H1 (cell line): ENCODE measurements around the gene KIAA1755. TPM values are rescaled to one million over a fixed set of nuclear protein-coding genes. Genes with fewer than 3 reads are reported as not detected.

Experiments
- CTCF ChIA-PET: fragments of 300-600 bp; sonication (Branson Sonifier 250); formaldehyde crosslinking; loops from one replicate; lab custom pipeline; 2021; ENCODE audit not compliant: partially characterized antibody; lab: Charles Lee
- POLR2A ChIA-PET: fragments of 300-600 bp; sonication (Branson Sonifier 250); formaldehyde crosslinking; loops from one replicate; lab custom pipeline; 2021; ENCODE audit warnings: inconsistent platforms; ENCODE audit not compliant: partially characterized antibody; lab: Charles Lee
- DNase-seq, 2 experiments: peaks; one replicate each; pipeline versions ENCODE4 v3.0.0 to v3.0.0-alpha.2; 2010 to 2022; ENCODE audit warnings: low spot score in 2 of 2, low read depth in 1 of 2, mixed read lengths in 1 of 2
- FAIRE-seq: peaks from 2 replicates; lab custom pipeline; 2011; peaks lifted over from hg19 to GRCh38; lab: Jason Lieb, UNC
- H2AFZ ChIP-seq: 2 replicates; pipeline ENCODE4 v1.8.1; 2012; ENCODE audit warnings: low read length, inconsistent platforms
- H2AK5ac ChIP-seq: 2 replicates; pipeline ENCODE4 v1.6.1; 2013; ENCODE audit warnings: low read depth, low read length
- H2BK120ac ChIP-seq: replicated peaks from 2 replicates; pipeline ENCODE3; 2013; ENCODE audit warnings: low read depth, low read length, inconsistent platforms
- H2BK12ac ChIP-seq: 2 replicates; pipeline ENCODE4 v1.6.1; 2013; ENCODE audit warnings: low read depth, low read length
- H2BK15ac ChIP-seq: 2 replicates; pipeline ENCODE4 v1.6.1; 2013; ENCODE audit warnings: low read length
- H2BK20ac ChIP-seq: 2 replicates; pipeline ENCODE4 v1.6.1; 2013; ENCODE audit warnings: low read length
- H2BK5ac ChIP-seq: 2 replicates; pipeline ENCODE4 v1.6.1; 2013; ENCODE audit warnings: low read depth, low read length
- H3K14ac ChIP-seq: 2 replicates; pipeline ENCODE4 v1.6.1; 2013; ENCODE audit warnings: inconsistent platforms; ENCODE audit not compliant: insufficient read length
- H3K18ac ChIP-seq: 2 replicates; pipeline ENCODE4 v1.6.1; 2013; ENCODE audit warnings: low read length; ENCODE audit errors: extremely low read depth
- H3K23ac ChIP-seq: 2 replicates; pipeline ENCODE4 v1.6.1; 2013; ENCODE audit warnings: inconsistent platforms; ENCODE audit not compliant: insufficient read length
- H3K23me2 ChIP-seq: 2 replicates; pipeline ENCODE4 v1.6.1; 2013; ENCODE audit warnings: low read depth, low read length
- H3K27ac ChIP-seq: 2 replicates; pipeline ENCODE4 v1.6.1; 2011; ENCODE audit warnings: low read depth, low read length, inconsistent platforms
- H3K27me3 ChIP-seq, 4 experiments: replicated peaks in 1 of 4; 1 replicate in 1 of 4; 2 replicates in 3 of 4; pipeline versions ENCODE4 v1.6.1 to v1.8.1; 2011 to 2013; ENCODE audit warnings: low read length in 3 of 4, mild to moderate bottlenecking in 3 of 4, inconsistent platforms in 2 of 4, mixed read lengths in 2 of 4, moderate library complexity in 1 of 4; ENCODE audit not compliant: control insufficient read depth in 3 of 4, insufficient read depth in 3 of 4; ENCODE audit errors: extremely low read depth in 1 of 4
- H3K36me3 ChIP-seq, 4 experiments: 2 replicates each; pipeline versions ENCODE4 v1.6.1 to v1.8.1; 2011 to 2013; ENCODE audit warnings: mild to moderate bottlenecking in 4 of 4, low read length in 3 of 4, moderate library complexity in 2 of 4, control low read depth in 1 of 4, inconsistent platforms in 1 of 4; ENCODE audit not compliant: insufficient read depth in 4 of 4, control insufficient read depth in 2 of 4
- H3K4ac ChIP-seq: replicated peaks from 2 replicates; pipeline ENCODE3; 2013; ENCODE audit warnings: low read length, low read depth, mixed read lengths, inconsistent platforms; ENCODE audit not compliant: insufficient read length
- H3K4me1 ChIP-seq, 4 experiments: replicated peaks in 1 of 4; 1 replicate in 1 of 4; 2 replicates in 3 of 4; pipeline versions ENCODE4 v1.6.1 to v1.8.1; 2011 to 2013; ENCODE audit warnings: low read length in 3 of 4, inconsistent platforms in 2 of 4, mixed read lengths in 1 of 4; ENCODE audit not compliant: insufficient read depth in 4 of 4, control insufficient read depth in 3 of 4
- H3K4me2 ChIP-seq, 2 experiments: 2 replicates each; pipeline versions ENCODE4 v1.6.1 to v1.8.1; 2011 to 2013; ENCODE audit warnings: low read depth in 2 of 2, low read length in 2 of 2, control low read depth in 1 of 2, inconsistent platforms in 1 of 2, mild to moderate bottlenecking in 1 of 2; ENCODE audit not compliant: insufficient read depth in 1 of 2
- H3K4me3 ChIP-seq, 4 experiments: fragments of 200-600, 300-600 bp in 1 of 4; sonication (generic), shearing (Covaris generic), sonication (Bioruptor Twin) in 1 of 4; 2 replicates each; pipeline versions ENCODE4 v1.5.1 to v1.8.1; 2011 to 2016; ENCODE audit warnings: low read length in 4 of 4, low read depth in 3 of 4, control low read depth in 2 of 4, inconsistent platforms in 2 of 4, mild to moderate bottlenecking in 2 of 4, mixed read lengths in 1 of 4, moderate library complexity in 1 of 4; ENCODE audit not compliant: insufficient read depth in 2 of 4; ENCODE audit errors: extremely low read depth in 1 of 4
- H3K56ac ChIP-seq: replicated peaks from 2 replicates; pipeline ENCODE3; 2013; ENCODE audit warnings: low read depth, mild to moderate bottlenecking, mixed read lengths, low read length, inconsistent platforms; ENCODE audit not compliant: insufficient read length
- H3K79me1 ChIP-seq: 2 replicates; pipeline ENCODE4 v1.6.1; 2013; ENCODE audit warnings: low read depth, low read length, control low read depth
- H3K79me2 ChIP-seq, 2 experiments: 2 replicates each; pipeline versions ENCODE4 v1.6.1 to v1.8.1; 2012 to 2013; ENCODE audit warnings: low read length in 2 of 2, mild to moderate bottlenecking in 2 of 2, inconsistent platforms in 1 of 2; ENCODE audit not compliant: insufficient read depth in 2 of 2, control insufficient read depth in 1 of 2
- H3K9ac ChIP-seq, 4 experiments: replicated peaks in 1 of 4; 1 replicate in 1 of 4; 2 replicates in 3 of 4; pipeline versions ENCODE4 v1.6.1 to v1.8.1; 2011 to 2013; ENCODE audit warnings: low read depth in 3 of 4, low read length in 3 of 4, control low read depth in 2 of 4, mild to moderate bottlenecking in 2 of 4, moderate library complexity in 2 of 4, inconsistent platforms in 1 of 4; ENCODE audit errors: extremely low read depth in 1 of 4
- H3K9me3 ChIP-seq, 2 experiments: 2 replicates each; pipeline versions ENCODE4 v1.6.1 to v1.8.1; 2012 to 2013; ENCODE audit warnings: mild to moderate bottlenecking in 2 of 2, moderate library complexity in 2 of 2, control low read depth in 1 of 2, inconsistent platforms in 1 of 2, low read depth in 1 of 2, low read length in 1 of 2, mixed read lengths in 1 of 2; ENCODE audit not compliant: insufficient read depth in 2 of 2
- H4K20me1 ChIP-seq, 2 experiments: replicated peaks in 1 of 2; 2 replicates each; pipeline versions ENCODE3 to v1.8.1; 2011 to 2013; ENCODE audit warnings: inconsistent platforms in 2 of 2, low read length in 2 of 2, mild to moderate bottlenecking in 1 of 2; ENCODE audit not compliant: insufficient read depth in 2 of 2, control insufficient read depth in 1 of 2
- H4K5ac ChIP-seq: 2 replicates; pipeline ENCODE4 v1.6.1; 2013; ENCODE audit warnings: low read length, low read depth, mixed read lengths, inconsistent platforms; ENCODE audit not compliant: insufficient read length
- H4K8ac ChIP-seq: 2 replicates; pipeline ENCODE4 v1.8.0; 2013; ENCODE audit warnings: mild to moderate bottlenecking, moderate library complexity, low read length, inconsistent platforms; ENCODE audit not compliant: insufficient read depth; ENCODE audit errors: extremely low read depth
- H4K91ac ChIP-seq: replicated peaks from 2 replicates; pipeline ENCODE3; 2013; ENCODE audit warnings: low read length, mixed read lengths, inconsistent platforms; ENCODE audit not compliant: insufficient read length
- BACH1 ChIP-seq: IDR thresholded peaks from 2 replicates; pipeline ENCODE4 v1.6.1; 2012; ENCODE audit warnings: low read length, improper control_type of control experiment
- BRCA1 ChIP-seq: IDR thresholded peaks from 2 replicates; pipeline ENCODE4 v1.6.1; 2012; ENCODE audit warnings: low read depth, low read length, improper control_type of control experiment
- EGR1 ChIP-seq: IDR thresholded peaks from 2 replicates; pipeline ENCODE4 v1.6.1; 2011; ENCODE audit warnings: low read depth, low read length, borderline replicate concordance
- GABPA ChIP-seq: IDR thresholded peaks from 2 replicates; pipeline ENCODE4 v1.6.1; 2011; ENCODE audit warnings: mild to moderate bottlenecking, low read length, moderate library complexity, borderline replicate concordance; ENCODE audit not compliant: insufficient read depth
- MAFK ChIP-seq: IDR thresholded peaks from 2 replicates; pipeline ENCODE4 v1.6.1; 2012; ENCODE audit warnings: low read depth, mild to moderate bottlenecking, improper control_type of control experiment, low read length
- SAP30 ChIP-seq: fragments of 300-600 bp; sonication (generic); IDR thresholded peaks from 2 replicates; pipeline ENCODE4 v1.7.1; 2012; ENCODE audit warnings: low read length, moderate library complexity, mild to moderate bottlenecking, inconsistent platforms; ENCODE audit not compliant: insufficient read depth, insufficient replicate concordance
- SIX5 ChIP-seq: IDR thresholded peaks from 2 replicates; pipeline ENCODE4 v1.6.1; 2011; ENCODE audit warnings: mild to moderate bottlenecking, low read depth, low read length
- SP1 ChIP-seq: IDR thresholded peaks from 2 replicates; pipeline ENCODE4 v1.6.1; 2011; ENCODE audit warnings: low read depth, low read length
- TBP ChIP-seq: IDR thresholded peaks from 2 replicates; pipeline ENCODE4 v1.6.1; 2011; ENCODE audit warnings: low read depth, low read length, improper control_type of control experiment
- WGBS, 2 experiments: shearing (Covaris generic) in 1 of 2; methylation state at CpG; one replicate each; pipeline versions ENCODE4 v1.1.6 to v1.1.7; 2013 to 2015; ENCODE audit warnings: low lambda C conversion rate in 2 of 2, mixed read lengths in 2 of 2, inconsistent platforms in 1 of 2, low coverage in 1 of 2, missing lambda C conversion rate in 1 of 2; ENCODE audit not compliant: insufficient replicate concordance in 2 of 2, insufficient coverage in 1 of 2, insufficient read length in 1 of 2; ENCODE audit errors: extremely low coverage in 1 of 2, missing lambda C conversion rate in 1 of 2; 5-methylcytosine and 5-hydroxymethylcytosine counted together
- polyA plus RNA-seq, 7 experiments: library from polyadenylated mRNA; depleted of rRNA in 3 of 7; stranded (reverse) in 5 of 7; unstranded in 2 of 7; fragments of >200 nt in 5 of 7; fragments of 200-250 nt in 2 of 7; gene quantifications; 1 replicate in 5 of 7; 2 replicates in 1 of 7; 4 replicates in 1 of 7; pipeline versions ENCODE4 v1.2.1 to v1.2.3, GENCODE V29; 2011 to 2013; ENCODE audit warnings: missing spikeins in 2 of 7, mixed read lengths in 2 of 7
- total RNA-seq: library from RNA; stranded (reverse); fragmentation: NEBNext Ultra II Directional; extraction: Animal tissue kit (Norgen Biotek cat#: 25700); gene quantifications from 2 replicates; pipeline ENCODE4 v1.2.1, GENCODE V29; 2021

Gene KIAA1755
- total and polyA plus RNA-seq, 2 of the 8 experiments (the other 6 are each of a cell fraction or from before 2014, with no cell fraction given): 0.23 TPM; not detected in 1

- Histone ChIP-seq H3K36me3 (no peaks in the 10 kb centered on the region), H4K20me1 (no peaks in the 10 kb centered on the region), H3K4ac (no peak overlapping the region), H3K9ac (peak overlapping the region in 1 of 4 experiments; percentile 11; a peak in 1 of 7 replicates), H3K4me2 (no peak overlapping the region), H2BK120ac (no peak overlapping the region), H3K56ac (no peak overlapping the region), H3K27me3 (no peaks in the 10 kb centered on the region), H3K4me1 (peaks cover 0 to 10% (median 4%) of the 10 kb centered on the region in 4 experiments; a peak in 4 of 7 replicates), H3K27ac (no peak overlapping the region), H3K14ac (no peak overlapping the region), H2BK20ac (no peak overlapping the region), H2AFZ (peak overlapping the region; percentile 89; the same call in 1 of the 2 replicates), H2AK5ac (no peak overlapping the region), H3K23ac (no peak overlapping the region), H2BK12ac (no peak overlapping the region), H3K79me1 (no peaks in the 10 kb centered on the region), H2BK15ac (no peak overlapping the region), H3K79me2 (no peaks in the 10 kb centered on the region), H3K4me3 (no peak overlapping the region), H4K91ac (peak overlapping the region; percentile 46), H4K5ac (no peak overlapping the region), H3K18ac (0 out of 2 replicates have a peak overlapping the region, but pooled peaks have one; percentile 19), H4K8ac (peak overlapping the region; percentile 84; the same call in 1 of the 2 replicates), H3K9me3 (no peaks in the 10 kb centered on the region), H3K23me2 (peaks cover 2% of the 10 kb centered on the region; the same call in 1 of the 2 replicates), H2BK5ac (no peak overlapping the region)
- ChIA-PET CTCF (interaction anchor here (0.5 to 3.9 kb wide), 17 partner anchors 9 to 259 kb away, joined by 3 to 26 read pairs (median 3); no protein-coding TSS in a partner anchor), POLR2A (interaction anchor here (0.7 to 1.3 kb wide), 3 partner anchors 15 to 121 kb away, joined by 3 to 7 read pairs (median 3); no protein-coding TSS in a partner anchor)
- no peak for DNase-seq
- FAIRE-seq: no peak
- WGBS, 2 experiments: 67% methylated on average over 20 of the region's 20 CpGs; no CpG with 5 or more reads in 1 of the 2 experiments
- no peak for TF ChIP-seq TBP
- TF ChIP-seq MAFK: no peak
- no peak for TF ChIP-seq EGR1
- TF ChIP-seq SP1: no peak
- TF ChIP-seq GABPA: no peak
- no peak for TF ChIP-seq SAP30
- TF ChIP-seq SIX5: no peak
- TF ChIP-seq BRCA1: no peak
- no peak for TF ChIP-seq BACH1
Observed at GRCh38 chr20:38252292-38253288, 7.9 kb downstream of the KIAA1755 start.
